ENCODE results near the gene ARHGAP20. TPM values are rescaled to one million over a fixed set of nuclear protein-coding genes. Genes with fewer than 3 reads are reported as not detected.

Gene ARHGAP20
- total and polyA plus RNA-seq, 2 of the 8 experiments (the other 6 are each of a cell fraction or from before 2014, with no cell fraction given), result 0.05 to 0.28 TPM

GRCh38 chr11:110715541-110715940 is 3.3 kb upstream of the ARHGAP20 start:
- Histone ChIP-seq H2BK5ac (ENCODE audit: low read depth, low read length) (no peak overlapping the region), H3K4ac (replicated peaks; ENCODE audit: insufficient read length, low read depth, low read length) (no peak overlapping the region), H2AFZ (ENCODE audit: low read length) (no peak overlapping the region), H3K23ac (ENCODE audit: insufficient read length) (no peak overlapping the region), H2AK5ac (ENCODE audit: low read depth, low read length) (no peak overlapping the region), H3K36me3 (ENCODE audit: control insufficient read depth in 2 of 4, insufficient read depth in 4 of 4, low read length in 3 of 4) (no peaks in the 10 kb centered on the region), H3K56ac (replicated peaks; ENCODE audit: insufficient read length, low read depth, low read length) (no peak overlapping the region), H4K5ac (ENCODE audit: insufficient read length, low read depth, low read length) (no peak overlapping the region), H2BK20ac (ENCODE audit: low read length) (no peak overlapping the region), H3K9me3 (ENCODE audit: insufficient read depth in 2 of 2, low read depth in 1 of 2, low read length in 1 of 2) (no peaks in the 10 kb centered on the region), H3K23me2 (ENCODE audit: low read depth, low read length) (peaks cover 19% of the 10 kb centered on the region; the same call in 1 of the 2 replicates), H3K4me2 (ENCODE audit: insufficient read depth in 1 of 2, low read depth in 2 of 2, low read length in 2 of 2) (no peak overlapping the region), H3K9ac (replicated peaks in 1 of 4; ENCODE audit: extremely low read depth in 1 of 4, low read depth in 3 of 4, low read length in 3 of 4) (no peak overlapping the region), H2BK120ac (replicated peaks; ENCODE audit: low read depth, low read length) (no peak overlapping the region), H2BK15ac (ENCODE audit: low read length) (no peak overlapping the region), H4K20me1 (replicated peaks in 1 of 2; ENCODE audit: control insufficient read depth in 1 of 2, insufficient read depth in 2 of 2, low read length in 2 of 2) (no peaks in the 10 kb centered on the region), H2BK12ac (ENCODE audit: low read depth, low read length) (no peak overlapping the region), H3K79me1 (ENCODE audit: low read depth, low read length) (no peaks in the 10 kb centered on the region), H3K14ac (ENCODE audit: insufficient read length) (no peak overlapping the region), H3K79me2 (ENCODE audit: control insufficient read depth in 1 of 2, insufficient read depth in 2 of 2, low read length in 2 of 2) (no peaks in the 10 kb centered on the region), H4K8ac (ENCODE audit: extremely low read depth, insufficient read depth, low read length) (no peak overlapping the region), H3K4me1 (replicated peaks in 1 of 4; ENCODE audit: control insufficient read depth in 3 of 4, insufficient read depth in 4 of 4, low read length in 3 of 4) (peaks cover 3 to 11% (median 6%) of the 10 kb centered on the region in 4 experiments; a peak in 6 of 7 replicates), H3K18ac (ENCODE audit: extremely low read depth, low read length) (no peak overlapping the region), H4K91ac (replicated peaks; ENCODE audit: insufficient read length, low read length) (no peak overlapping the region), H3K4me3 (ENCODE audit: extremely low read depth in 1 of 4, insufficient read depth in 2 of 4, low read depth in 3 of 4, low read length in 4 of 4) (no peak overlapping the region), H3K27ac (ENCODE audit: low read depth, low read length) (no peak overlapping the region), H3K27me3 (replicated peaks in 1 of 4; ENCODE audit: control insufficient read depth in 3 of 4, extremely low read depth in 1 of 4, insufficient read depth in 3 of 4, low read length in 3 of 4) (peaks cover 17 to 40% (median 32%) of the 10 kb centered on the region in 4 experiments)
- DNase-seq (ENCODE audit: low read depth in 1 of 2, low spot score in 2 of 2) (no peak), FAIRE-seq (no peak)
- WGBS, 2 experiments (ENCODE audit: extremely low coverage in 1 of 2, insufficient coverage in 1 of 2, insufficient read length in 1 of 2, insufficient replicate concordance in 2 of 2, low coverage in 1 of 2, low lambda C conversion rate in 2 of 2, missing lambda C conversion rate in 1 of 2), result 83% methylated on average over 1 of the region's 1 CpG; no CpG with 5 or more reads in 1 of the 2 experiments
- ChIA-PET POLR2A (ENCODE audit: partially characterized antibody) (no interaction called here), CTCF (ENCODE audit: partially characterized antibody) (interaction anchor here (0.6 to 1.3 kb wide), 2 partner anchors 115 to 237 kb away, joined by 3 read pairs; no protein-coding TSS in a partner anchor)
- no peak for TF ChIP-seq ATF3 (IDR thresholded peaks at IDR 0.05; ENCODE audit: insufficient read depth, low read depth, low read length)
- TF ChIP-seq MAX (IDR thresholded peaks at IDR 0.05), result no peak
- no peak for TF ChIP-seq BRCA1 (IDR thresholded peaks at IDR 0.05; ENCODE audit: low read depth, low read length)
- no peak for TF ChIP-seq KDM5A (IDR thresholded peaks at IDR 0.05; ENCODE audit: low read length)
- TF ChIP-seq TCF12 (IDR thresholded peaks at IDR 0.05; ENCODE audit: low read depth, low read length), result no peak
- no peak for TF ChIP-seq POLR2AphosphoS5 (IDR thresholded peaks at IDR 0.05; ENCODE audit: low read depth, low read length)
- TF ChIP-seq RAD21 (IDR thresholded peaks at IDR 0.05 in 1 of 2, conservative IDR thresholded peaks at IDR 0.05 in 1 of 2; ENCODE audit: low read depth in 2 of 2, low read length in 2 of 2), result no peak
- no peak for TF ChIP-seq EZH2 (IDR thresholded peaks at IDR 0.05; ENCODE audit: low read depth, low read length, severe bottlenecking)
- TF ChIP-seq ZNF274 (IDR thresholded peaks at IDR 0.05; ENCODE audit: borderline replicate concordance, extremely low read depth, low read length), result no peak
- no peak for TF ChIP-seq CHD1 (IDR thresholded peaks at IDR 0.05; ENCODE audit: low read depth, low read length)
- TF ChIP-seq POU5F1 (IDR thresholded peaks at IDR 0.05; ENCODE audit: low read depth, low read length), result no peak

Measured in H1 (cell line).